Activated CD4-positive, alpha-beta T cell treated with anti-CD3 and anti-CD28 coated beads for 1 hour (primary cell): Measurements from ENCODE around the gene SLC9A9.
"Not testable (repeated sequence)": the region's sequence is repeated elsewhere in the genome, so short reads cannot be mapped to it uniquely, and the experiment has no call there.

Experiments
- DNase-seq: peaks from one replicate; pipeline ENCODE4 v3.0.0-alpha.2; 2020

The SLC9A9 gene

GRCh38 chr3:143535994-143536784 lies 312.1 kb downstream of the SLC9A9 start:
- no peak for DNase-seq

GRCh38 chr3:143533391-143533790 lies 314.9 kb downstream of the SLC9A9 start:
- DNase-seq: no peak

DNA sequence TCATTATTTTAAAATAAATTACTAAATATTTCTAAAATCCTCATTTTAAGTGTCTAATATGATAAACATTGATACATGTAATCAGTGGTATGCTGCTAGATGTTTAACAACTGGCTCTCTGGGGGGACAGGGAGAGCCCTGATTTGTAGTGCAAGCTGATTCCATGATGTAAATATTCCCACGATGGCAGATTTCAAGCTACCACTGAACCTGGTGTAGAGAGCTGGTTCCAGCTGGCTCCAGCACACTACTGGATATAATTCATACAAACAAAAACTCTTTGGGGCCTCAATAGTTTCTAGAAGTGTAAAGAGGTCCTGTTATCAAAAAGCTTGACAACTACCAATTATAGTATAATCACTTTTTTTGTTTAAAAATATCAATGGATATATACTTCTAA lies 316.2 kb downstream of the SLC9A9 start:
- no peak for DNase-seq

- no peak for DNase-seq
Observed at GRCh38 chr3:143531101-143531500, 317.2 kb downstream of the SLC9A9 start.

GRCh38 chr3:143529798-143530197 lies 318.5 kb downstream of the SLC9A9 start:
- DNase-seq: no peak

DNA sequence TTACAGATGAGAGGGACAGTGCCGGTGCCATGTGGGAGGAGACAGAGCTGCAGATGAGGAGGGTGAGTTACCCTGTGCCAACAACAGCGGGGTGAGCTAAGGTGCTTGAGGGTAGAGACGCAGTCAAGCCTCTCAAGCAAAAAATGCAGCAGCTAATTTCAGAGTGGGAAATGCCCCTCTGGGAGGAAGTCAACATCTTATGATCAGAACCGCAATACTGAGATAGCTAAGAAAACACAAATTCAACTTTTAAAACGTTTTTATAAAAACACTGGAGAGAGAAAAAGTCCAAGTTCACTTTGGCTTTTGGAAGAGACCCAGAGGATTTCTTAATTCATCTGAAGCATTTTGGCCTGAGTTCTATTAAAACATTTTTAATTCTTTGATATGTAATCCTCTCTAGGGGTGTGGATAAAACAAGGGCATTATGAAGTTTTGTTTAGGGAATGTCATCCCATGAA lies 319.2 kb downstream of the SLC9A9 start:
- DNase-seq: no peak

DNA sequence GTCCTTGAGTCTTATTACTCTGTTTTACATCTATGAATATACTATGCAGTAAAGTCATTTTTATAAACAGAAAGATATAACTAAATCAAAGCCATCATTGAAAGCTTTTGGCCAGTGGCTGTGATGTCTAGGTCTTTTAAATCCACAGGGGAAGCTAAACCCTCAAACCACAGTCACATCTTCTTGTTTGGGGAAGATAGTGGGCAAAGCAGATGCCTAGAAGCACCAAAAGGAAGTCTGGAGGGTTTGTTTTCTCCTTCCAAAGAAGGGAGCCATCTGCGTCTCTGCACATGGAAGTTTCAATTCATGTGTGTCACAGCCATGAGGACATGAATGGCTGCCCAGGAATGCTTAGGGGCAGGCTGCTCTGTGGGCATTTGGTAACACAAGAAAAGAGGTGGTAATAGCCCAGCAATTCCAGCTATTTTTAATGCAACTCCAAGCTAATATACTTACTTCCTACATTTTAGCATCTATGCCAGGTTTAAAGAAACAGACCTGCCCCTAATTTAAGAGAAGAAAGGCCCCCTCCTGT lies 322.2 kb downstream of the SLC9A9 start:
- DNase-seq: no peak

DNA sequence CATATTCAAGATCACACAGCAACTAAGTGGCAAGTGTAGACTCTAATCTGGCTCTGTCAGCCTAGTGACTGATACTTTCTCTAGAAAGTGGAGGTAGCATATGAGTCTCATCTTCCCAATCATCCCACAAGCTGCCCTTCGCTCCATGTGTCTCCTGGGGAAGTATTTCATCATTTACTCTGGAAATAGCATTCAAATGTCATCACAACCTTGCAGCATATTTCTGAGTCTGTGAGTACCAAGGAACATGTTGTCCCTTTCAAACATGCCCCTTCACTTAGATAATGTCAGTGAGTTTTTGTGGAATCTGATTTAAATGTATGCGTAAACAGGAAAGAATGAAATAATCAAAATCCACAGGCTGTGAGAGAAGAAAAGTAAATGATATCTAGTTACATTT lies 322.9 kb downstream of the SLC9A9 start:
- no peak for DNase-seq

- DNase-seq: no peak
Observed at GRCh38 chr3:143521803-143522202, 326.5 kb downstream of the SLC9A9 start.

- not testable (repeated sequence) for DNase-seq
Observed at GRCh38 chr3:143517131-143517530, 331.1 kb downstream of the SLC9A9 start.

GRCh38 chr3:143514874-143515273 lies 333.4 kb downstream of the SLC9A9 start:
- no peak for DNase-seq

GRCh38 chr3:143514109-143514508 lies 334.2 kb downstream of the SLC9A9 start:
- DNase-seq: no peak

DNA sequence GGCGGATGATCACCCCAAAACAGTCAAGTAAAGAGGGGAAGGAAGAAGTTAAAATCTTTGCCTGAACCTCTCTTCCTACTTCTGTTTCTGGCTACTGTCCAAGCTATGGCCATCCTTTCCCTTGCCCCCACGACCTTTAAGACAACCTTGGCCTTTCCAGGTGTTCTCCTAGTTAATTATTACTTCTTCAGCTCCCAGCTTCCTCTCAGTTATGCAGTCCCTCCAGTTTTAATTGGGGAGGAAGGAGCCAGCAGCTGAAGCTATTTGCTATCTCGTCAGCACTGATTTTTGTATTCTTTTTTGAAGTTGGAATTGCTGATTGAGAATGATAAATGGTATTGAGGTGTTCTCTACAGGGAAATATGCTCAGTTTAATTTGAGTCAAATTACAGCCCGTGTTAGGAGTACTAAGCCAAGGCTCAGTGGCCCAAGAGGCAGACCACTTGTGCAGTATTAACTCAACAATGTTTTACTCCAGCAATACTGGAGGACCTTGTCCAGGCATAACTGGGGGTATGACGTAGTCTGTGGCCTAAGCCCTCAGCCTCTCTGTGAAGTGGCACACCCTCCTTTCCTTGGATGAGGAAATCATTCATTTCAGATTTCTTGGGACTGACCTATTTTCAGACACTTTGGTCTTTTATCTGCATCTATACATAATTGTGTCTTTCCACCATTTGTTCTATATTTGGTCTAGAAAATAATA lies 336.9 kb downstream of the SLC9A9 start:
- DNase-seq: no peak

- DNase-seq: no peak
Observed at GRCh38 chr3:143510601-143511000, 337.7 kb downstream of the SLC9A9 start.

- DNase-seq: no peak
Observed at GRCh38 chr3:143507735-143508580, 340.3 kb downstream of the SLC9A9 start.

GRCh38 chr3:143506190-143506589 lies 342.1 kb downstream of the SLC9A9 start:
- DNase-seq: no peak

DNA sequence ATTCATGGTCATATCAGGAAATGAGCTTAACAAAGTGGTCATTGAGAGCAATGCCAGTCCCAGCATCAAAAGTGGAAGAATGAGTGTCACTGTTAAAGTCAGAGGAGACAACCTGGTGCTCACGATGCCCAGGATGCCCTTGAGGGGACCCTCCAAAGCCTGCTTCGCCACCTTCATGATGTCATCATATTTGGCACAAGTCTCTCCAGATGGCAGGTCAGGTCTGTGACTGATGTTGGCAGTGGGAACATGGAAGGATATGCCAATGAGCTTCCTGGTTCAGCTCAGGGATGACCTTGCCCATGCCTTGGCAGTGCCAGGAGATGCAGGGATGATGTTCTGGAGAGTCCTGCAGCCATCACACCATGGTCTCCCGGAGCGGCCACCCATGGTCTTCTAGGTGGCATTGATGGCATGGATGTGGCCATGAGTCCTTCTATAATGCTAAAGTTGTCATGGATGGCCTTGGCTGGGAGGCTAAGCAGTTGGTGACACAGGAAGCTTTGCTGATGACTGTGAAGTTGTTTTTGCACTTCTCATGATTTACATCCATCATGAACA lies 344.9 kb downstream of the SLC9A9 start:
- DNase-seq: no peak

- no peak for DNase-seq
Observed at GRCh38 chr3:143502081-143502480, 346.2 kb downstream of the SLC9A9 start.

DNA sequence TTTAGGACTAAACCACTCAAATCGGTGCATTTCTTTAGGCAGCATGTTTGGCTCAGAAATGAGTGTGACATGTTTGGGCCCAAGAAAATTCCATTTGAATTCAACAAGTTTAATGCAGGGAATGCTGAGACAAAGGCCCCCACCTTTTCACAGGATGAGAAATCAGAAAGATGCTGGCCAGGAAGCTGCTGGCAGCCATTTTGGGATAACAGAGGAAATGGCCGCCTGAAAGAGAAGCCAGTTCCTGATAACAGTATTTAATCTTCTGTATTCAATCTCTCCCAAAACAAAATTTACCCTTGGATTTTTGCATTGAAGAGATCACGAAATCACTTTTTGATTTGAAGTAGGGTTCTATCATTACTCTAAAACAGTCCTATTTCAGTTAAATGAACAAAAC lies 350.9 kb downstream of the SLC9A9 start:
- DNase-seq: no peak

- DNase-seq: no peak
Observed at GRCh38 chr3:143496191-143496590, 352.1 kb downstream of the SLC9A9 start.

- no peak for DNase-seq
Observed at GRCh38 chr3:143495527-143495926, 352.7 kb downstream of the SLC9A9 start.

GRCh38 chr3:143486611-143487010 lies 361.7 kb downstream of the SLC9A9 start:
- no peak for DNase-seq
